B cell (primary cell): ENCODE measurements around the gene UQCR11.

Experiments used
- CTCF ChIP-seq: fragments of 200-600 bp; IDR thresholded peaks from one replicate; pipeline ENCODE4 v1.8.0; 2022; ENCODE audit warnings: antibody characterized with exemption, mild to moderate bottlenecking
- EZH2 ChIP-seq: IDR thresholded peaks from 2 replicates; pipeline ENCODE4 v1.6.1; 2012; ENCODE audit warnings: borderline replicate concordance, low read depth, mild to moderate bottlenecking, moderate library complexity, low read length; ENCODE audit not compliant: insufficient read depth, poor library complexity, severe bottlenecking

GRCh38 chr19:1560286-1560882, 44.9 kb downstream of the UQCR11 start:
- TF ChIP-seq CTCF (no peak), EZH2 (no peak)
